BE2C (cell line): ENCODE results near the gene FAM163A.
A peak's percentile ranks its signal among the peaks of the same experiment; 100 is the strongest.

Experiments
- DNase-seq: peaks from one replicate; pipeline ENCODE4 v3.0.0-alpha.2; 2020
- H3K27me3 ChIP-seq: fragments of 250-450 bp; sonication (Bioruptor Pico); 2 replicates; pipeline ENCODE4 v1.5.1; 2020; ENCODE audit warnings: mild to moderate bottlenecking
- H3K36me3 ChIP-seq: fragments of 250-450 bp; sonication (Bioruptor Pico); 2 replicates; pipeline ENCODE4 v1.5.1; 2020; ENCODE audit warnings: mild to moderate bottlenecking
- H3K4me1 ChIP-seq: fragments of 250-450 bp; sonication (Bioruptor Pico); 2 replicates; pipeline ENCODE4 v1.5.1; 2020
- H3K4me3 ChIP-seq: 2 replicates; pipeline ENCODE4 v1.5.1; 2011; ENCODE audit warnings: low read depth, low read length
- H3K9me3 ChIP-seq: fragments of 250-450 bp; sonication (Bioruptor Pico); 2 replicates; pipeline ENCODE4 v1.5.1; 2020
- CTCF ChIP-seq: IDR thresholded peaks from 2 replicates; pipeline ENCODE4 v1.5.1; 2012; ENCODE audit warnings: mild to moderate bottlenecking, low read depth, low read length

FAM163A gene

GRCh38 chr1:179793281-179793680, 50.2 kb downstream of the FAM163A start:
- Histone ChIP-seq H3K27me3 (no peaks in the 10 kb centered on the region), H3K9me3 (no peaks in the 10 kb centered on the region), H3K4me3 (no peak overlapping the region), H3K36me3 (peaks cover 29% of the 10 kb centered on the region), H3K4me1 (peaks cover 61% of the 10 kb centered on the region)
- DNase-seq = no peak
- no peak for TF ChIP-seq CTCF

- no peak overlapping the region for H3K4me3 ChIP-seq
- no peaks in the 10 kb centered on the region for H3K27me3 ChIP-seq
- H3K9me3 ChIP-seq = no peaks in the 10 kb centered on the region
- no peak for TF ChIP-seq CTCF
- peaks cover 23% of the 10 kb centered on the region for H3K36me3 ChIP-seq
- no peak for DNase-seq
- H3K4me1 ChIP-seq = peaks cover 61% of the 10 kb centered on the region
Measured at GRCh38 chr1:179794146-179794545, 51.1 kb downstream of the FAM163A start.

- DNase-seq = peak; percentile 68
- no peak for TF ChIP-seq CTCF
- Histone ChIP-seq H3K27me3 (no peaks in the 10 kb centered on the region), H3K36me3 (peaks cover 23% of the 10 kb centered on the region), H3K4me1 (peaks cover 57% of the 10 kb centered on the region), H3K9me3 (no peaks in the 10 kb centered on the region), H3K4me3 (no peak overlapping the region)
Measured at GRCh38 chr1:179794669-179795068, 51.6 kb downstream of the FAM163A start.

GRCh38 chr1:179798213-179798863, 55.2 kb downstream of the FAM163A start:
- DNase-seq = no peak
- H3K4me1 ChIP-seq = peaks cover 46% of the 10 kb centered on the region
- H3K27me3 ChIP-seq = no peaks in the 10 kb centered on the region
- no peak overlapping the region for H3K4me3 ChIP-seq
- TF ChIP-seq CTCF = no peak
- H3K36me3 ChIP-seq = peaks cover 27% of the 10 kb centered on the region
- no peaks in the 10 kb centered on the region for H3K9me3 ChIP-seq

GRCh38 chr1:179798864-179799516, 55.9 kb downstream of the FAM163A start:
- Histone ChIP-seq H3K36me3 (peaks cover 28% of the 10 kb centered on the region), H3K4me3 (no peak overlapping the region), H3K9me3 (no peaks in the 10 kb centered on the region), H3K4me1 (peaks cover 40% of the 10 kb centered on the region), H3K27me3 (no peaks in the 10 kb centered on the region)
- TF ChIP-seq CTCF = no peak
- no peak for DNase-seq

GRCh38 chr1:179800481-179800880, 57.4 kb downstream of the FAM163A start:
- no peak for DNase-seq
- Histone ChIP-seq H3K9me3 (peaks cover 3% of the 10 kb centered on the region; the same call in 1 of the 2 replicates), H3K4me3 (no peak overlapping the region), H3K4me1 (peaks cover 27% of the 10 kb centered on the region), H3K27me3 (no peaks in the 10 kb centered on the region), H3K36me3 (peaks cover 36% of the 10 kb centered on the region)
- no peak for TF ChIP-seq CTCF
